HG03378 (cell line): ENCODE measurements around the gene LGI1.

Experiments
- ATAC-seq: cut with Tn5 transposase; IDR thresholded peaks from one replicate; pipeline ENCODE4 v1.9.1; 2021; ENCODE audit warnings: mild to moderate bottlenecking, moderate library complexity; ENCODE audit not compliant: unreplicated experiment

Gene LGI1

GRCh38 chr10:93757801-93758507 is at the start of gene LGI1:
Gene LGI1, plus strand, starts transcription at chr10:93757936. Its CDS starts 209 bp downstream, at chr10:93758145.
- ATAC-seq, result no peak

DNA sequence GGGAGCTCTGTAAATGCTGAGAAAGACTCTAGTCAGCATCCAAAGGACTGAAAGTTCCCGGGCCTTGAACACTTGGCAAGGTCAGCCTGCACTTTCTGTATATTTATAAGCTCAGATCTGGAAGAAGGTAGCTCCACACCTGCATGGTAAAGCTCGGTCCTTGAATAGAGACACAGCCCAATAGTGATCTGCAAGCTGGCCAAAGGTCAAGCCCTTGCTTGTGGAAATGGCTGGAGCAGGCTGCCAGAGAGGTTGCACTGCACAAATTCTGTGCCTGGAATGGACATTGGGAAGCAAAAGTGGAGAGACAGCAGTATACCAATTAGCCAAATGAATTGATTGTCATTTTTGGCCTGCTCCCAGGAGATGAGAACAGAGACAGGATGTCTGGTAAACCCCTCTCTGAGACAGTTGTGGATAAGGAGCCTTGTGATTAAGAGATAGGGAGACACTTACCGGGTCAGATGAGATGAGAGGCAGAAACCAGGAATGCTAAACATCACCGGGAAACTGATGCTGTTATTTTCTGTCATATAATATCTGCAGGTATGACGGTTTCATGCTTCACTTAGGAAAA is 47.3 kb upstream of the LGI1 start:
- no peak for ATAC-seq

DNA sequence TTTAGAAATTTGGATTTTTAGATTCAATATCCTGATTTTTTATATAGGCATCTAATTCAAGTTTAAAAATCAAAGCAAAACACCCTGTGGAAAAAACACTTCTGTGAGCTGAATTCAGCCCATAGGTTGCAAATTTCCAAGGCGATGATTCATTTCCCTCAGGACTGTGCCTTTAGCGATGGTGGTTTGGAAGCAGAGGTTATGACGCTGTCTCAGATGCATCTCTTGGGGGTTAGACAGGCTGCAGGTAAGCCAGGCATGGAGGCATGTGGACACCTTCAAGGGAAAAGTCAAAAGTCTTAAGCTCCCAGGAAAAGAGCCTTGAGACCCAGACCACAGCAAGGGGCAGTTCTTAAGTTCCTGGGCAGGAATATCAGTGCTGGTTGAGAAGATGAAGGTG is 45.8 kb upstream of the LGI1 start:
- ATAC-seq, result no peak

DNA sequence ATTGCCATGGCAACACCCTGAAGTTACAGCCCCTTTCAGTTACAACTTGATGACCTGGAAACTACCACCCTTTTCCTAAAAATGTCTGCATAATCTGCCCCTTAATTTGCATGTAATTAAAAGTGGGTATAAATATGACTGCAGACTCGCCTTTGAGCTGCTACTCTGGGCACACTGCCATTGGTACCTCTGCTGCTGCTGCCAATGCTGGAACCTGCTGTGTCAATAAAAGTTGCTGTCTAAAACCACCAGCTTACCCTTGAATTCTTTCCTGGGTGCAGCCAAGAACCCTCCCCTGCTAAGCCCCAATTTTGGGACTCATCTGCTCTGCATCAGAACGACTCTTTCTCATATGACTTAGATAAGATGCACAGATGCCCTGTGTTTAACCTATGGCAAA is 45.1 kb upstream of the LGI1 start:
- ATAC-seq, result no peak

- peak; percentile 92 for ATAC-seq
Measured at GRCh38 chr10:93715345-93715744, 42.4 kb upstream of the LGI1 start.

DNA sequence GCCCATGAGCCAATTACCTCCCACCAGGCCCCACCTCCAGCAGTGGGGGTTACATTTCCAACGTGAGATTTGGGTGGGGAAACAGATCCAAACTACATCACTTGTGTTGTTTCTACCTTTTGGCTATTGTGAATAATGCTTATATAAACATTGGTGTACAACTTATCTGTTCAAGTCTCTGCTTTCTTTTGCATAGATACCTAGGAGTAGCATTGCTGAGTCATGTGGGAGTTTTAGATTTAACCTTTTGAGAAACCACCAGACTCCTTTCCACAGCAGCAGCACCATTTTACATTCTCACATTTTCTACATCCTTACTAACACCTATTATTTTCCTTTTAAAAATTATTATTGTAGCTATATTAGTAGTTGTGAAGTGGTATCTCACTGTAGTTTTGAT is 41.0 kb upstream of the LGI1 start:
- no peak for ATAC-seq

- ATAC-seq, result peak; percentile 43
Measured at GRCh38 chr10:93718937-93719725, 38.6 kb upstream of the LGI1 start.

DNA sequence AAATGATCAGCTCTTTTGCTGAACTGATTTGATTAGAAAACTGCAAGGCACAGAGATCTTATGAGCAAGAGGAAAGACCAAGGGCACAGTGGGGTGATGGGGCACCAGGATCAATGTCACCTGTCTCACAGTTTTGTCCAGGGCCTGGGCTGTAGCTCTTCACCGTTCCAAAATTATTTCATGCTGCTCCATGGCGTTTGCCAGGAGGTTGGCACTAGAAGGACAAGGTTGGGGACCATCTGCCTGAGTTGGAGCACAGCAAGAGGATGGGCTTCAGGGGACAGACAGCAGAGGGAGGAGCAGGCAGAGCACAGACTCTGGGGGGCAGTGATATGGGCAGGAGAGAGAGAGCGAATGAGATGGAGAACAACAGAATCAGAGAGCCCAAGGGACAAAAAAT is 37.8 kb upstream of the LGI1 start:
- no peak for ATAC-seq

DNA sequence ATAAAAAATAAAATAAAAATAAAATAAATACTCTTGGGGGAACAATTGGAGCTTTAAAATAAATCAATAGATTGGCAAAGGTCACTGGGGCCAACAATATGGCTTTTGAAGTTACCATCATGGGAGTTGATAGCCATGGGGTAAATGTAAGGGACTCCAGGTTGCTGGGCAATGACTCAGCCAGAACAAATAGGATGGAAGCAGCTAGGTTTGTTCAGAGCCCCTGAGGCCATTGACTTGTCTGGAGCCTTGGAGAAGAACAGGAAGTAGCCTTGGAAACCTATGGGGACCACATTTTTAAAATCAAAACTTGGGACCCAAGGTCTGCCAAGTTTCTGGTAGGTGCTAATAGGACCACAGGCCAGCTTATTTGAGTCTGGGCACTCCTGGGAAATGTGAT is 35.2 kb upstream of the LGI1 start:
- no peak for ATAC-seq

- no peak for ATAC-seq
Measured at GRCh38 chr10:93723153-93723552, 34.6 kb upstream of the LGI1 start.

GRCh38 chr10:93726024-93726423 is 31.7 kb upstream of the LGI1 start:
- no peak for ATAC-seq

GRCh38 chr10:93741367-93741766 is 16.4 kb upstream of the LGI1 start:
- no peak for ATAC-seq

GRCh38 chr10:93742633-93743349 is 14.9 kb upstream of the LGI1 start:
- peak; percentile 90 for ATAC-seq

- ATAC-seq, result no peak
Measured at GRCh38 chr10:93745408-93746065, 12.2 kb upstream of the LGI1 start.

DNA sequence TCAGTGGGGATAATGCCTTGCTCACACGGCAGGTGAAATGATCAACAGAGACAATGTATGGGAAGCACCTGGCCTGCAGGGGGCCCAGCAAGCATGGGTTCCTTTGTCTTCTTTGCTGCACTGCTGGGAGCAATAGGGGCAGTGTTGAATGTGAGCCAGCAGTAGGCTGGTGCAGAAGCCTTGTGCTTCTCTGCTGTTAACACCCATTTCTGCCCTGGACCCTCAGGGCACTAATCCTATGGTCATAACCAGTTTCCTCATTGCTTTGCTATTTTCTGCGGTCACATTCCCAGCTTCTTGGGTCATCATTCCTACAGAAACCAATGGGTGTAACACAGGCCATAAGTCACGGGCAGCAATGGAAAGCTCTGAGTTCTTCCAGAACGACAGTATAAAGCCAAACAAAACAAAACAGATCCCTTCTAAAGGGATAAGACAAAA is 10.9 kb upstream of the LGI1 start:
- ATAC-seq, result no peak

DNA sequence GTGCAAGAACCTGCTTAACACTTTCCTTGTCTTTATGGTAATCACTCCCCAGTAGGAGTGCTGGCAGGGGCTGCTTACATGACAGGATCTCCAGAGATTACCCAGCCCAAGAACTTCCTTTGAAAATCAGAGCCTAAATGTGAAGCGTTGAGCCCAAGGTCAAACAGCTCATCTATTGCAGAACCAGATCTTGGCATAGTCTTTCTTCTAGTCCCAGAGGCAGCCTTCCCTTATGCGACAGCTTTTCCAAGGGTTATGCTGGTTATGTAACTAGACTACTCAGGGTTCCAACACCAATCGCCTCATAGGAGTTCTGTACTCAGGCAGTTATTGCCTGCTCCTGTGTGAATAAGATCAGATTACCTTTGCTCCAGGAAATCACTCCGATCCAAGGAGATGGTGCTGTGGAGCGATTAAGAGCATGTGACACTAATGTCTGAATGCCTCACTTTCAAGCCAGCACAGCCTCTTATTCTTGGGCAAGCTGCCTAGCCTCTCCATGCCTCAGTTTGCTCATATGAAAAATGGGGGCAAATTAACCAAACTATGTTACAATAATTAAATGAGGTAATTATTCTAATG is 8.4 kb upstream of the LGI1 start:
- no peak for ATAC-seq

DNA sequence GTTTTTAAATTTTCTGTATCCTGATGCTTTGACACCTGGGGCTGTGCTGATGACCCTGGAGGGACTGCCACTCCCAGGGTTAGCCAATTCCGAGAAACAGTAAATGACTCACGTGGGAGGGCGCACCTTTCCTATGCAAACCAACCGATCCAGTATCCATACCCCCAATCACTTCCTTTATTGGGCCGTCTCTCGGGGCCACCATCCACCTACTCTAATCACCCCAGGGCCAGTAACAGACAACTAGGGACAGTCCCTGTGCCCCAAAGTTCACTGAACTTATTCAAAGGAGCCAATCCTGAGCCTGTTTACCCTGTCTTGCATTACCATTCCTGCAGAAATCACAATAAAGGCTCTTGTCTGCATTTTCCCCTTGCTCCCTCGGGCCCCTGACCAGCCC is 6.6 kb upstream of the LGI1 start:
- no peak for ATAC-seq

GRCh38 chr10:93751832-93752231 is 5.9 kb upstream of the LGI1 start:
- ATAC-seq, result no peak

DNA sequence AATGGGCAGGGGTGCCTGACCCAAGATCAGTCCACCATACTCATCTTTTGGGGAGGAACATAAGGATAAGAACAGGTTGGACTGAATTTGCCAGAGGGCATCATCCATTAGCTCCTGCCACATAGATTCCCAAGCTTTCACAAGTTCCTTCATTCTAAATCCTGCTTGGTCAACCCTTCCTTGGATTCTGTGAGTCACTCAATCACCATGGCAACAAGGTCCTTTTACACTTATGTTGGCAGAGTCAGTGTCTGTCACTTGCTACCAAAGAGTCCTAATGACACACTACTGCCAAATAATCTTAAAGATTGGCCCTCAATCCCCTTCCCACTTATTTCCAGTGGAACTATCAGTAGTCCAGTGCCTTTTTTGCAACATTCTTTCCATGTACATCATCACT is 5.0 kb upstream of the LGI1 start:
- ATAC-seq, result no peak

DNA sequence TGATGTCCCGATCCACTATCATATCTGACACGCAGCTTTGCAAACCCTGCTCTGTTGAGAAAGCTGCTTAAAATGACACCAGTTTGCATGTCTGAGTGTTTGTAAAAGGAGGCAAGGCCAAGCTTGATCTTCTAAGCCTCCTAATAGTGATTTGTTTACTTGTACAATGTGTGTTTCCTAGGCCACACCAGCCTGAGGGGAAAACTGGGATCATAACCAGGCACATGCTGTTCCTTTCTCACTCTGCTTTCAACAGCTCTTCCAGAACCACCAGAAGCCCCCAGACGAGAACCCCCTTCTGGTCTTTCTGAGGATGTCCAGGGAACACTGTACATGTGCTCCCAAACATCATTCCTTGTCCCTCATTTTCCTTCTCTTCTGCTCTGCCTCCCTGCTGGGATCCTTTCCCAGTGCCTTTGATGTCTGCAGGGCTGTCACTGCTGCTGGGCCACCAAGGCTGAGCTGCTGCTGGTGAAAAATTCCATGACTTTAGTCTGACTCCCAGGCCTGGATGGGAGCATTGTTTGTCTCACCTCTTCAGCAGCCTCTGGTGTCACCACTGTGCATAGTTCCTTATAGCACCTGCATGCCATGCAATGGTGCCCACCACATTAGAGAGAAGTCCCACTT is 4.0 kb upstream of the LGI1 start:
- ATAC-seq, result no peak
